NCI-H774 (cell line): Measurements from ENCODE around the gene NUMB.

ENCODE experiments used
- DNase-seq: peaks from one replicate; lab custom pipeline; 2025; lab: John Stamatoyannopoulos, UW

The NUMB gene

DNA sequence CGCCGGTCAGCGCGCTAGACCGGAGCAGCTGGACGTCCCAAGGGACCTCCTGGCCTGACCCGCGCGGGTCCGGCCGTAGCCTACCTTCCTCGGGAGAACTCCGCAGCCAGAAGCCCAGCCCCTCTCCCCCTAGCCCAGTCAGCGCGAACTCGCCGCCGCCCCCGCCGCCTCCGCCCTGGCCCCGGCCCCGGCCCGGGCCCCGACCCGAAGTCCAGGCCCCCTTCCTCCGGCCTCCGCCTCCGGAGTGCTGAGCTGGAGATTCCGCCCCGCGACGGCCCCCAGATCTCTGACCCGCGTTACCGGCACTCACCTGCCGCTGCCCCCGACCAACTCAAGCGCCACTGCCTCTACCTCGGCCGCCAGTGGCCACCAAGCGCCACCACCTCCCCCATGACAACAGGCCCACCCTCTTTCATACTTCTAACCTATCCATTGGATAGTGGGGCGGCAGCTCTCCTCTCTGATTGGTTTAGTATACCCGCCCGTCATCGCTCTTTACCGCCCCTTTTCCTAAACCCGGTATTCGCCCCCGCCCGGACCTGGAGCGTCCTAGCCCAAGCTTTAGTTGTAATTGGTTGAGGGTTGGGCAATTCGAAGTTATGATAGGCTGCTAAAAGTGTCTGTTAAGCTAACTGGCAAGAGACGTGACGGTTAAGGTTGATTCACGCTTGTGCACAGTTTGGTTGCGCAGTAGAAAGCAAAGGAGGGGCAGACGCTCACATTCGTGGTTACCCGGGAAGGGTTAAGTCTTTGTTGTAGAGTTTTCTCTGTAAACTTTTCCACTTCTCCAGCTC, at the start of gene NUMB:
Gene NUMB (minus strand): TSS at position 364 of the 794 bp plus-strand sequence. CDS start 102,795 bp downstream, outside the sequence.
- peak; percentile 97 for DNase-seq

DNA sequence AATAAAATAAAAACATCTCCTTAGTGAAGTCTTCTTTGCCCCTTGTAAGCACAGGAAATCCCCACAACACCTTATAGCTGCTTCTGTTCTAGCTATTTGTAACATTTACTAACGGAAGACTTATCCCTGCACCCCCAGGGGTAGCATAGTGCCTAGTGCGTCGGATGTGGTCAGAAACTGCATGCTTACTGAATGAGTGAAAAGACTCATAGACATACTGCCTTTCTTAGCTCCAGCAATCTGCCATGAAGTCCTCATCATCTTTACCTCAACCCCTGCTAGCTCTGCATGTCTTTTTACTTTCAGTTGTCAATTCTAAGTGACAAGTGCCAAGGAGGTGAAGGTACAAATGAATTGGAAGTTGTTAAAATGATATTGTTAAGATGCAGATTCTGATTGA, 45.3 kb upstream of the NUMB start:
- no peak for DNase-seq

DNA sequence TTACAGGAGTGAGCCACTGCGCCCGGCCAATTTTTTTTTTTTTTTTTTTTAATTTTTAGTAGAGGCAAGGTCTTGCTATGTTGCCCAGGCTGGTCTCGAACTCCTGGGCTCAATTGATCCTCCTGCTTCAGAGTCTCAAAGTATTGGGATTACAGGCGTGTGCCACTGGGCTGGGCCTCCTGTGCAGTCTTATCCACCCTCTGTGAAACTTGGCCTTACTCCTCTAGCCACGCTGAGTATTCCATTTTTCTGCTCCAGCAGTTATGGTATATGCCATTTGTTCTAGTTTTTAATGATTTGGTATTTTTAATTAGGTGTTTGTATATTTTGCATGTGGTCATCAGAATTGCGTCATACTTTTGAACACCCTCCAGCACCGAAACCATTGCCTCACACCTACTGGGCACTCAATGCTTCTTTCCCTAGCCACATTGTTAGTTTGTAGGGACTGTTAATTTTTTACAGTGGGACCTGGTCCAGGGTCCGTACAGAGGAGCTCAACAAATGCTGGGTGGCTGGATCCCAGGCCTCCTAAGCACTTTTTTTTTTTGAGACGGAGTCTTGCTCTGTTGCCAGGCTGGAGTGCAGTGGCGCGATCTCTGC, 43.8 kb upstream of the NUMB start:
- no peak for DNase-seq

- DNase-seq = no peak
Observed at GRCh38 chr14:73500360-73500759, 42.0 kb upstream of the NUMB start.

DNA sequence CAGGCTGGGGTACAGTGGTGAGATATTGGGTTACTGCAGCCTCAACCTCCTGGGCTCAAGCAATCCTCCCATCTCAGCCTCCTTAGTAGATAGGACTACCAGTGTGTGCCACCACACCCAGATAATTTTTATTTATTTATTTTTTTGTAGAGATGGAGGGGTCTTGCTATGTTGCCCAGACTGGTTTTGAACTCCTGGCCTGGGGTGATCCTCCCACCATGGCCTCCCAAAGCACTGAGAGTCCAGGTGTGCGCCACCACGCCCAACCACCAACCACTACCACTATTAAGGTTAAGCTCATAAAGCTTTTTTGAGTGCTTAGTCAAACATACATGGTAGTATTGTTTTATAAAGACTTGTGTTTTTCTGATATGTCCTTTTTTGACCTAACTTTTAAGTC, 36.2 kb upstream of the NUMB start:
- DNase-seq = no peak

DNA sequence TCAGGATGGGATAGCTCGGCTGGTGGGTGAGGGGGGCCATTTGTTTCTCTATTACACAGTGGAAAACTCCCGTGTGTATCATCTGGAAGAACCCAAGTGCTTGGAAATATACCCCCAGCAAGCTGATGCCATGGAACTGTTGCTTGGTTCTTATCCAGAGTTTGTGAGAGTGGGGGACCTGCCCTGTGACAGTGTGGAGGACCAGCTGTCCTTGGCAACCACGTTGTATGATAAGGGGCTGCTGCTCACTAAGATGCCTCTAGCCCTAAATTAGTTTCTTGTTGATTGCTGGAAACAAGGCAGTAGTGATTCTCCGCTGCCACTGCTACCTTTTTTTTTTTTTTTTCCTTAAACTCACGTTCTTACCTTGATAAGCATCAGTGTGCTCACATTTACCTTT, 34.3 kb upstream of the NUMB start:
- no peak for DNase-seq

GRCh38 chr14:73492043-73492552, 33.8 kb upstream of the NUMB start:
- DNase-seq = no peak

GRCh38 chr14:73491256-73492042, 33.1 kb upstream of the NUMB start:
- DNase-seq = peak; percentile 25

DNA sequence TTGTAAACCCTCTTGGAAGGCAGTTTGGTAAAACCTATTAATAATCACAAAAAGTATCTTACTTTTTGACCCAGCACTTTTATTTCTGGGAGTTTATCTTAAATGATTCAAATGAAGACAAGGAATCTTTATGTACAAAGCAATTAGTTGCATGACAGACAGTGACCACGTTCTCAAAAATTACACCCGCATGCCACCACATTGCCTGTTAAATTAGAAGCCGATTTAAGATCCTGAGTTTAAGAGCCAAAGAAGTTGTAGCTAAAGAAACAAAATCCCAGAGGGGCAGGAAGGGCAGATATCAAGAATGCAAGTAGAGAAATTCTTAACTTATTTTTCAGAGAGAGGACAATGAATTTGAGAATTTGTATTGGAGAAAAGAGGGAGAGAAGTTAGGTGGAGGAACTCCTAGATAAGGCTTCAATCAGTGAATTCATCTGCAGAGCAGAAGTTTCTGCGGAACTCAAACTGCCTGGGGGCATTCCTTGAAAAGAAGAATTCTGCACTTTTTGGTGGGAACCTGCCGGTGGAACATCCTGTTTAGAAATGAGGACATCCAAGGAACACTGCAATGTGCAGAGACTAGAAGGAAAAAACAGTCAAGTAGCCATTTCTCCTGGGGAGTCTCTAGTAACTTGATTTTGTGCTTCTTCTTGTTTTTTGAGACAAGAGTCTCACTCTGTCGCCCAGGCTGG, 31.3 kb upstream of the NUMB start:
- DNase-seq = no peak

DNA sequence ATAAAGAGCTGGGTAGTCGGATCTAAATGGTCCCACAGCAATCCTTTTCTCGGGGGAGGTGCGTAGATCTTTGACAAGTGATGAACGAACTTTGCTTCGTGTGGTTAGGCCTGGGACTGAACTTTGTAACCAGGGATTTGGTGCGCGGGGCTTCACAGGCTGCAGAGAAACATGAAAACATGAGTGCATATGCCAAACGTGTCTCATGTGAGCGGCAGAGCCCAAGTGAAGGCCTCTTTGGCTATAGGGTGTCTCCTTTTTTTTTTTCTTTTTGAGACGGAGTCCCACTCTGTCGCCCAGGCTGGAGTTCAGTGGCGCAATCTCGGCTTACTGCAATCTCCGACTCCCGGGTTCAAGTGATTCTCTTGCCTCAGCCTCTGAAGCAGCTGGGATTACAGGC, 20.3 kb upstream of the NUMB start:
- no peak for DNase-seq

- DNase-seq = no peak
Observed at GRCh38 chr14:73477618-73478266, 19.4 kb upstream of the NUMB start.

DNA sequence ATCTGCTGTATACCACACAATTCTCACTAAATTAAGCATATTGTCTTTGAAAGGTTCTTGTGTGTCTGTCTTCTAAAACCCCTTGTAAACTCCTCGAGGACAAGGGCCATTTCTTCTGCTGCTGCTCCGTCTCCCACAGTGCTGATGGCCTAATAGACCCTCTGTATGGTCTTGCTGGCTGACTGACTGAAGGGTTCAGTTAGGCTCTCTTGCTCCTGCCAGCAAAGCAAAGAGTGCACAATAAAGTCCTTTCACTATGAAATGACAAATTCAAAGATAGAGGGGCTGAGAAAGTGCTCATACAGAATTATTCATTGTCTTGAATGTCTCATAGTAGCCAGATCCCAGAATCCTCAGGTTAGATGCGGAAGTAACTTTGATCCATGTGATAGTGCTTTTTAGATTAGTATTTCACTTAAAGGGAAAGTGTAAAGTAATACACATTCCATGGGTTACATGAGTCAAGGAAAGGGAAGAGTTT, 18.1 kb upstream of the NUMB start:
- no peak for DNase-seq

DNA sequence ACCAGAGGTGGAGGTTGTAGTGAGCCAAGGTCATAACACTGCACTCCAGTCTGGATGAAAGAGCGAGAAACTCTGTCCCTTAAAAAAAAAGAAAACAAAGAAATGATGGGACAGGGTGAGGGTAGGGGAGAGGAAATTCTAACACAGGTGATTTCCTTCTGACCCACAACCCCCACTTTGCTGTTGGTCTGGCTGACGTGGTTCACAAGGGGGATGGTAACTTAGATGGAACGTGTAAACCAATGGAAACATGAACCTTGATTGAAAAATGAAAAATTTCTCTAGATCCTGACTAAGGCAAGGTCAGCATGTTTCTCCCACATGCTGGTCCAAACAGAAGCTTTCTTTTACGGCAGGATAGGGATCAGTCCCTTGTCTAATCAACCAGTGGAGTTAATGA, 16.6 kb upstream of the NUMB start:
- DNase-seq = no peak

- peak; percentile 47 for DNase-seq
Observed at GRCh38 chr14:73472185-73473114, 14.1 kb upstream of the NUMB start.

GRCh38 chr14:73471582-73472184, 13.3 kb upstream of the NUMB start:
- no peak for DNase-seq

DNA sequence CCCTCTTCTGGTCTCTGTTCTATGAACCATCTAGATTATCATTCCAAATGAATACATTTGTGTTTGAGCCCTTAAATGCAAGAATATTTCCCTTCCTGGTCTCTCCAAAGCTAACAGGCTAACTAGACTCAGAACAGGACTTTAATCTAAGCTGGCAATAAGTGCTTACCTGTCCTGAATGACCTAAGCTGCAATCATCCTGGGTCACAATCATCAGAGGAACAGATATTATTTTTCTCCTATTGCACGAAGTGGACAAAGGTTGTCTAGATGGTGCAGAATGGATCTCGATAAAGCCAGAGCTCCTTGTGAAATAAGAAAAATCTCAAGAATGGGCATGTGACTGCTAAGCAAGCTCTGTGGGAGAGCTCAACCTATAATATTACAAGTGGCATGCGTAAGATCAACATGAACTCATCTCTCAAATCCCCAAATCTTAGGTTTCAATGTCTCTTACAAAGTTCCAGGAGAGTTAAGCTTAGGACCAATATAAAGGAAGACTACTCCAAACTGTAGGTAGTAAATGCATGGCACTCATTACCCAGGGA, 10.6 kb upstream of the NUMB start:
- no peak for DNase-seq

- no peak for DNase-seq
Observed at GRCh38 chr14:73467800-73468199, 9.5 kb upstream of the NUMB start.

DNA sequence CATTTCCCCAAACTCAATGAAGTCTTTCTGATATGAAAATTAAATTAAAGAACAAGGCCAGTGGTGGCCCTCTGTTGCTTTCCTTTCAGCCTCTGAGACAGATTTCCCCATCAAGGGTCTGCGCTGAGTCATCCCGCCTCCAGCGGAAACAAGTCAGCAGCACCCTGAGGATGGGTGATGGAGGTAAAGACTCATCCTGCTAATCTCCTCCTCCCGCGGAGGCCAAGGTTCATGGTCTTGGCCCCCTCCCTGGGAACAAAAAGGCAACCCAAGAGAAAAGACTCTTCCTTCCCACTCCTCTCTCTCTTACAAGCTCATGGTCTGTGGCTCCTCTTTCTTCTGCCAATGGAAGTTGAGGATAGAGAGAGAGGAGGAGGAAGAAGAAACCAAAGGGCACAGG, 9.0 kb upstream of the NUMB start:
- no peak for DNase-seq

- DNase-seq = no peak
Observed at GRCh38 chr14:73466861-73467260, 8.5 kb upstream of the NUMB start.
